Breast epithelium (tissue), 3 donors: ENCODE results near the gene IRAK2.
A peak's percentile ranks its signal among the peaks of the same experiment; 100 is the strongest.

ENCODE experiments used
- POLR2A ChIP-seq: fragments of 450-650 bp; IDR thresholded peaks from one replicate; pipeline ENCODE4 v1.6.1; 2016; ENCODE audit warnings: antibody characterized with exemption, mild to moderate bottlenecking, moderate library complexity
- TF ChIP-seq, protein P1 (sequence below), 3 donors: fragments of 450-650 bp; IDR thresholded peaks; one replicate each; pipeline ENCODE4 v1.5.1; 2016 to 2017; ENCODE audit warnings: antibody characterized with exemption in 3 of 3, mild to moderate bottlenecking in 3 of 3, moderate library complexity in 3 of 3

DNA sequence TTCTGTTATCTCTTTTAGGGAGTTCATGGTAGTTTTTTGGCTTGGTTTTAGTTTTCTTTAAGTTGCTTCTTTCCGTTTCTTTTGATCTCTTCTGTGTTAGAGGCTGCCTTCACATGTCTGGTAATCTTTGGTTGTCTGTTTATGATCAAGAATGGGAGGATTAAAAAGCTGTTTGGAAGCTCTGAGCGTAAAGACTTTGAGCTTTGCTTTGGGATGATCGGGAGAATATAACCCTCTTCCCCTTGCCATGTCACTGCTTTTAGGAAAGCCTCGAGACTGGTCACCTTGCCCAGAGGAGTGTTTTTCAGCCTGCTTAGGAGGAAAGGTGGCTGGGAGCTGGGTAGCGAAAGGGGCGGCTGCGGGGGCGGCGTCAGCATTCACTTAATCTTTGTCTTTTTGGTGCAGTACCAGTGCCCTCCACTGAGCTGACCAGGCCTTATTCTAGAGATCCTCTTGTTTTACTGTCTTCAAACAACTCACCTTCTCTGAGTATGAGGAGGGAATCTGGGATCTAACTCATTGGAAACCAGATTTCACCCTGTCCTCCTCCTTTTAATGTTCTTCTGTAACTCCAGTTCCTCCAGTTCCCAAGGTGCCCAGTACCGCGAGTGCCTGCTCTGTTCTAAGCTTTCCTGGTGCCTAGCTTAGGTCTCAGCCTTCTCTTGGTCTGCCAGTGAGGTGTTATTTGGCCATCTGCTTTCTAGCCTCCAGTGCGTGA, 99.1 kb downstream of the IRAK2 start:
- no peak for TF ChIP-seq POLR2A
- TF ChIP-seq, protein P1, sequence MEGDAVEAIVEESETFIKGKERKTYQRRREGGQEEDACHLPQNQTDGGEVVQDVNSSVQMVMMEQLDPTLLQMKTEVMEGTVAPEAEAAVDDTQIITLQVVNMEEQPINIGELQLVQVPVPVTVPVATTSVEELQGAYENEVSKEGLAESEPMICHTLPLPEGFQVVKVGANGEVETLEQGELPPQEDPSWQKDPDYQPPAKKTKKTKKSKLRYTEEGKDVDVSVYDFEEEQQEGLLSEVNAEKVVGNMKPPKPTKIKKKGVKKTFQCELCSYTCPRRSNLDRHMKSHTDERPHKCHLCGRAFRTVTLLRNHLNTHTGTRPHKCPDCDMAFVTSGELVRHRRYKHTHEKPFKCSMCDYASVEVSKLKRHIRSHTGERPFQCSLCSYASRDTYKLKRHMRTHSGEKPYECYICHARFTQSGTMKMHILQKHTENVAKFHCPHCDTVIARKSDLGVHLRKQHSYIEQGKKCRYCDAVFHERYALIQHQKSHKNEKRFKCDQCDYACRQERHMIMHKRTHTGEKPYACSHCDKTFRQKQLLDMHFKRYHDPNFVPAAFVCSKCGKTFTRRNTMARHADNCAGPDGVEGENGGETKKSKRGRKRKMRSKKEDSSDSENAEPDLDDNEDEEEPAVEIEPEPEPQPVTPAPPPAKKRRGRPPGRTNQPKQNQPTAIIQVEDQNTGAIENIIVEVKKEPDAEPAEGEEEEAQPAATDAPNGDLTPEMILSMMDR (IDR thresholded peaks at IDR 0.05), result peak in 2 of 3 donors; percentile 27 to 52
